ENCODE measurements around the gene ACSF3. TPM values are rescaled to one million over a fixed set of nuclear protein-coding genes. Genes with fewer than 3 reads are reported as not detected.
"Not testable (repeated sequence)": the region's sequence is repeated elsewhere in the genome, so short reads cannot be mapped to it uniquely, and the experiment has no call there.

The ACSF3 gene
- total and polyA plus RNA-seq, 2 of the 4 experiments (the other 2 are of a cell fraction), result 9.5 to 14.2 TPM

DNA sequence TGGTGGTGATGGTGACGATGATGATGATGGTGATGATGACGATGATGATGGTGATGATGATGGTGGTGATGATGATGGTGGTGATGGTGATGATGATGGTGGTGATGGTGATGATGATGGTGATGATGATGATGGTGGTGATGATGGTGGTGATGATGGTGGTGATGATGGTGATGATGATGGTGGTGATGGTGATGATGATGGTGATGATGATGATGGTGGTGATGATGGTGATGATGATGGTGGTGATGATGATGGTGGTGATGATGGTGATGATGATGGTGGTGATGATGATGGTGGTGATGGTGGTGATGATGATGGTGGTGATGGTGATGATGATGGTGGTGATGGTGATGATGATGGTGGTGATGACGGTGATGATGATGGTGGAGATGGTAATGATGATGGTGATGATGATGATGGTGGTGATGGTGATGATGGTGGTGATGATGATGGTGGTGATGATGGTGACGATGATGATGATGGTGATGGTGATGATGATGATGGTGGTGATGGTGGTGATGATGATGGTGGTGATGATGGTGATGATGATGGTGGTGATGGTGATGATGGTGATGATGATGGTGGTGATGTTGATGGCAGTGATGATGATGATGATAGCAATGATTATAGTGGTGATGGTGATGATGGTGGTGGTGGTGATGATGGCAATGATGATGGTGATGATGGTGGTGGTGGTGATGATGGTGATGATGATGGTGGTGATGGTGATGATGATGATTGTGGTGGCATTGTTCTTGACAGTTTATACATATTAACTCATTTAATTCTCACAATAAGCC, 24.6 kb upstream of the ACSF3 start:
- H2AFZ ChIP-seq (replicated peaks; ENCODE audit: low read length, poor library complexity); H4K20me1 ChIP-seq (ENCODE audit: insufficient read depth, low read length); H2BK20ac ChIP-seq (ENCODE audit: low read depth, low read length); H3K56ac ChIP-seq (ENCODE audit: extremely low read depth, insufficient read depth, low read length); DNase-seq; H2AK9ac ChIP-seq (replicated peaks; ENCODE audit: low read depth, low read length, poor library complexity); H3K9ac ChIP-seq (ENCODE audit: low read depth, low read length); intact Hi-C loops (cut with micrococcal nuclease); H2BK15ac ChIP-seq (ENCODE audit: low read depth, low read length); H3K79me1 ChIP-seq (ENCODE audit: low read depth in 1 of 2, low read length in 2 of 2); H3K9me1 ChIP-seq (ENCODE audit: insufficient read depth, low read length); H3K4ac ChIP-seq (ENCODE audit: low read depth, low read length); H4K8ac ChIP-seq (ENCODE audit: low read depth in 2 of 2, low read length in 2 of 2); POLR2A ChIA-PET (ENCODE audit: unreplicated experiment); H3K27ac ChIP-seq (ENCODE audit: insufficient read depth, low read length); H3K23ac ChIP-seq (ENCODE audit: low read depth, low read length); CTCF ChIA-PET; H3K4me1 ChIP-seq (ENCODE audit: control insufficient read depth, insufficient read depth, low read length); H2AK5ac ChIP-seq (ENCODE audit: low read depth, low read length); H3K4me2 ChIP-seq (ENCODE audit: low read depth, low read length); H2BK120ac ChIP-seq (ENCODE audit: low read depth, low read length); H3K9me3 ChIP-seq (ENCODE audit: control insufficient read depth, insufficient read depth, low read length); H3K14ac ChIP-seq (replicated peaks; ENCODE audit: low read depth, low read length); ATAC-seq (ENCODE audit: low read depth); in situ Hi-C loops (cut with MboI; ENCODE audit: low sequenced_read_pairs); dilution Hi-C loops (cut with HindIII; ENCODE audit: low sequenced_read_pairs, unreplicated experiment); H4K5ac ChIP-seq (ENCODE audit: low read depth, low read length); H3K4me3 ChIP-seq (ENCODE audit: insufficient read depth, low read depth, low read length); H4K91ac ChIP-seq (ENCODE audit: insufficient read depth, low read depth, low read length); H3K18ac ChIP-seq (ENCODE audit: low read depth, low read length); H3K36me3 ChIP-seq (ENCODE audit: control insufficient read depth, insufficient read depth, low read length); BruUV-seq (replicated peaks): not testable (repeated sequence)
- H3K27me3 ChIP-seq (ENCODE audit: control insufficient read depth, insufficient read depth, low read length), result peaks cover 36% of the 10 kb centered on the region
- 94% methylated on average over 4 of the region's 4 CpGs; no CpG with 5 or more reads in 1 of the 2 experiments for WGBS, 2 experiments (ENCODE audit: extremely low coverage in 2 of 2, insufficient read length in 1 of 2)
- peak overlapping the region; percentile 50 for H2BK5ac ChIP-seq (ENCODE audit: low read depth, low read length, poor library complexity, severe bottlenecking)
